Effector memory CD8-positive, alpha-beta T cell (primary cell): Measurements from ENCODE around the gene SPATA31C2.
"Not testable (repeated sequence)": the region's sequence is repeated elsewhere in the genome, so short reads cannot be mapped to it uniquely, and the experiment has no call there.

Experiments used
- ATAC-seq: fragments of 150-1000 bp; cut with Tn5 transposase; replicated peaks from 2 replicates; pipeline ENCODE4 v1.10.0; 2021; ENCODE audit warnings: mild to moderate bottlenecking, moderate library complexity
- DNase-seq, 3 experiments: peaks; one replicate each; pipeline ENCODE4 v3.0.0; 2021
- H3K27ac Mint-ChIP-seq, 2 donors: one replicate each; pipeline ENCODE4 v1.8.0; 2022; ENCODE audit warnings: mild to moderate bottlenecking in 2 of 2, mixed read lengths in 2 of 2, moderate library complexity in 2 of 2
- H3K27me3 Mint-ChIP-seq, 2 donors: one replicate each; pipeline ENCODE4 v1.8.0; 2022; ENCODE audit warnings: mixed read lengths in 2 of 2
- H3K36me3 Mint-ChIP-seq: one replicate; pipeline ENCODE4 v1.8.0; 2022; ENCODE audit warnings: mild to moderate bottlenecking, moderate library complexity, mixed read lengths; ENCODE audit not compliant: insufficient read depth
- H3K4me1 Mint-ChIP-seq, 2 donors: one replicate each; pipeline ENCODE4 v1.8.0; 2022; ENCODE audit warnings: low read depth in 2 of 2, mixed read lengths in 2 of 2
- H3K4me3 Mint-ChIP-seq, 2 donors: one replicate each; pipeline ENCODE4 v1.8.0; 2022; ENCODE audit warnings: mild to moderate bottlenecking in 2 of 2, mixed read lengths in 2 of 2, moderate library complexity in 2 of 2
- H3K9me3 Mint-ChIP-seq, 2 donors: one replicate each; pipeline ENCODE4 v1.8.0; 2022; ENCODE audit warnings: mixed read lengths in 2 of 2

Gene SPATA31C2

DNA sequence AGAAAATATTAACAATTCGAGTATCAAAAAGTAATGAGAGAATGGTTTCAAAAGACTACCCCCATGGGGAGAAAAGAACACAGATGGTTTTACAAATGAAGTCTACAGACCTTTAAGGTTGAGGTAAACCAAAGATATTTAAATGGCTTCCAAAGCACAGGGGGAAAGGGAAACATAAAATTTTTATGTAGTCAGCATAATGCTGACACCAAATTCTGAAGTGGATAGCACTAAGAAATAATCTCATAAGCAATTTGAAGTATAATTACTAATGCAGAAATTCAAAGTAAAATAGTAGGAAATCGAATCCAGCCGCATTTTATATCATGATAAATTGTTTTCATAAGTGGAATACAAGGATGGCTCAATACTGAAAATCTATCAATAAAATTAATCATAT is 30.3 kb upstream of the SPATA31C2 start:
- no peak for DNase-seq
- Mint-ChIP-seq H3K27ac (no peak overlapping the region), H3K9me3 (no peaks in the 10 kb centered on the region), H3K4me3 (no peak overlapping the region), H3K27me3 (peaks cover 19 to 39% of the 10 kb centered on the region in 2 donors), H3K36me3 (no peaks in the 10 kb centered on the region), H3K4me1 (no peaks in the 10 kb centered on the region)
- ATAC-seq = no peak

DNA sequence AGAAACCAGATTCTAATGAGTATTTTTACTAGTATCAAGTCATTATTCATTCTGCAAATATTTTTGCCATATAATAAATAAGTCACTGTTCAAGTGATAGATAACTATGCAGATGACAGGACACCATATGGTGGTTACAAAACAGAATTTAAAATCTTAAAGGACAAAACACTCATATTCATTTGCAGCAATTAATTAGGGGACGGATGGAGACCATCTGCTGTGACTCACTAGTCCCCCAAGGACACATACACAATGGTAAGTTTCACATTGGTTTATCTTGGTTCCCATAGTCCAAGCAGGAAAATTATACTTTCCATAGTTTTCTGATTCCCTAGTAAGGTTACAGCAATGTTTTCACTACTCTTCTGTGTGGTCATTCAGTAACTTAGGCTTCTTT is 28.4 kb upstream of the SPATA31C2 start:
- H3K27me3 Mint-ChIP-seq = peaks cover 19 to 41% of the 10 kb centered on the region in 2 donors
- ATAC-seq = no peak
- no peaks in the 10 kb centered on the region for H3K36me3 Mint-ChIP-seq
- no peak for DNase-seq
- H3K27ac Mint-ChIP-seq = no peak overlapping the region
- H3K4me1 Mint-ChIP-seq = no peaks in the 10 kb centered on the region
- H3K9me3 Mint-ChIP-seq = no peaks in the 10 kb centered on the region
- H3K4me3 Mint-ChIP-seq = no peak overlapping the region

- Mint-ChIP-seq H3K9me3 (no peaks in the 10 kb centered on the region), H3K36me3 (no peaks in the 10 kb centered on the region), H3K4me3 (no peak overlapping the region), H3K4me1 (no peaks in the 10 kb centered on the region), H3K27ac (no peak overlapping the region), H3K27me3 (peaks cover 37 to 59% of the 10 kb centered on the region in 2 donors)
- DNase-seq (no peak), ATAC-seq (no peak)
Measured at GRCh38 chr9:88164850-88165249, 26.6 kb upstream of the SPATA31C2 start.

GRCh38 chr9:88161144-88161543 is 22.9 kb upstream of the SPATA31C2 start:
- H3K27ac Mint-ChIP-seq = no peak overlapping the region
- no peaks in the 10 kb centered on the region for H3K4me1 Mint-ChIP-seq
- ATAC-seq (no peak), DNase-seq (no peak)
- no peaks in the 10 kb centered on the region for H3K9me3 Mint-ChIP-seq
- peaks cover 46 to 66% of the 10 kb centered on the region in 2 donors for H3K27me3 Mint-ChIP-seq
- no peak overlapping the region for H3K4me3 Mint-ChIP-seq
- no peaks in the 10 kb centered on the region for H3K36me3 Mint-ChIP-seq

- no peaks in the 10 kb centered on the region for H3K9me3 Mint-ChIP-seq
- no peak overlapping the region for H3K4me3 Mint-ChIP-seq
- no peaks in the 10 kb centered on the region for H3K36me3 Mint-ChIP-seq
- H3K27me3 Mint-ChIP-seq = peaks cover 25 to 36% of the 10 kb centered on the region in 2 donors
- peaks cover 0 to 4% of the 10 kb centered on the region in 2 donors for H3K4me1 Mint-ChIP-seq
- ATAC-seq (no peak), DNase-seq (no peak)
- no peak overlapping the region for H3K27ac Mint-ChIP-seq
Measured at GRCh38 chr9:88143957-88144625, 5.8 kb upstream of the SPATA31C2 start.

- H3K9me3 Mint-ChIP-seq = no peaks in the 10 kb centered on the region
- ATAC-seq (no peak), DNase-seq (no peak)
- H3K27ac Mint-ChIP-seq = no peak overlapping the region
- no peak overlapping the region for H3K4me3 Mint-ChIP-seq
- peaks cover 25 to 33% of the 10 kb centered on the region in 2 donors for H3K27me3 Mint-ChIP-seq
- H3K4me1 Mint-ChIP-seq = peaks cover 0 to 4% of the 10 kb centered on the region in 2 donors
- H3K36me3 Mint-ChIP-seq = no peaks in the 10 kb centered on the region
Measured at GRCh38 chr9:88143179-88143578, 4.9 kb upstream of the SPATA31C2 start.

GRCh38 chr9:88133552-88133951 is 4.7 kb downstream of the SPATA31C2 start:
- peaks cover 9 to 11% of the 10 kb centered on the region in 2 donors for H3K27me3 Mint-ChIP-seq
- not testable (repeated sequence) for ATAC-seq, H3K36me3 Mint-ChIP-seq, H3K4me1 Mint-ChIP-seq, H3K9me3 Mint-ChIP-seq, H3K27ac Mint-ChIP-seq, H3K4me3 Mint-ChIP-seq, DNase-seq

DNA sequence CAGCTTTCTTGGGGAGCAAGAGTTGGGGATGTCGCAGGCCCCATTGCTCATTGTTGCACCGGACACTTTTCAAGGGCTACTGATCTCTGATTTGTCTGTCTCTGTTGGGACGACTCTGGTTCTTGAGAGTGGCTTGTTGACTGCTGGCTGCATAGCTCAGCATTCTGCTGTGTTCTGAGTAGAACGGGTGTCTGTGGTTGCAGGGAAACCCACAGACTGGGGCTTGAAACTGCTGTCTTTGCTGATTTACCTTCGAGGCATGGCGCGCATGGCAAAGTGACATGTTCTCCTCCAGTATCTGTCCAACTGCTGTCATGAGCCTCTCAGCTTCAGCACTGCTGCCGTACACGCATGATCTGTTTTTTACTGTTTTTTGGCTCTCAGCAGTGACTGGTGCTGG is 8.7 kb downstream of the SPATA31C2 start:
- DNase-seq, H3K27ac Mint-ChIP-seq, H3K4me3 Mint-ChIP-seq, H3K9me3 Mint-ChIP-seq, H3K4me1 Mint-ChIP-seq, ATAC-seq, H3K36me3 Mint-ChIP-seq: not testable (repeated sequence)
- H3K27me3 Mint-ChIP-seq = peaks cover 9 to 11% of the 10 kb centered on the region in 2 donors

GRCh38 chr9:88127700-88128300 is 10.5 kb downstream of the SPATA31C2 start:
- peaks cover 9 to 11% of the 10 kb centered on the region in 2 donors for H3K27me3 Mint-ChIP-seq
- not testable (repeated sequence) for H3K4me3 Mint-ChIP-seq, ATAC-seq, H3K36me3 Mint-ChIP-seq, H3K4me1 Mint-ChIP-seq, H3K9me3 Mint-ChIP-seq, H3K27ac Mint-ChIP-seq, DNase-seq

DNA sequence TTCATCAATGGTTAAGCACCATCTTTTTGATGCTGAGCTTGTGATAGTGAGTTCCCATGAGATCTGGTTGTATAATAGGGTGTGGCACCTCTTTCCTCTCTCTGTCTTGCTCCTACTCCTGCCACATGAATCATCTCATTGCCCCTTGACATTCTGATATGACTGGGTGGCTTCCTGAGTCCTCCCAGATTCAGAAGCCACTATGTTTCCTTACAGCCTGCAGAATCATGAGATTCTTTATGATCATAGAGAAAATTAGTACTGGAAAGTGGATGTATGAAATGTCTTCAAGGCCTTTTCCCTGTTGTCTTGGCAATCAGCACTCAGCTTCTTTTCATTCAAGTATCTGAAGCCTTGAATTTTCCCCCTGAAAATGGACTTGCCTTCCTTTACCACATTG is 14.9 kb downstream of the SPATA31C2 start:
- not testable (repeated sequence) for H3K4me1 Mint-ChIP-seq, ATAC-seq, H3K36me3 Mint-ChIP-seq, DNase-seq, H3K27ac Mint-ChIP-seq, H3K4me3 Mint-ChIP-seq, H3K9me3 Mint-ChIP-seq, H3K27me3 Mint-ChIP-seq

GRCh38 chr9:88118121-88118520 is 20.2 kb downstream of the SPATA31C2 start:
- not testable (repeated sequence) for H3K4me3 Mint-ChIP-seq, H3K4me1 Mint-ChIP-seq, H3K36me3 Mint-ChIP-seq, ATAC-seq, H3K9me3 Mint-ChIP-seq, H3K27me3 Mint-ChIP-seq, DNase-seq, H3K27ac Mint-ChIP-seq

DNA sequence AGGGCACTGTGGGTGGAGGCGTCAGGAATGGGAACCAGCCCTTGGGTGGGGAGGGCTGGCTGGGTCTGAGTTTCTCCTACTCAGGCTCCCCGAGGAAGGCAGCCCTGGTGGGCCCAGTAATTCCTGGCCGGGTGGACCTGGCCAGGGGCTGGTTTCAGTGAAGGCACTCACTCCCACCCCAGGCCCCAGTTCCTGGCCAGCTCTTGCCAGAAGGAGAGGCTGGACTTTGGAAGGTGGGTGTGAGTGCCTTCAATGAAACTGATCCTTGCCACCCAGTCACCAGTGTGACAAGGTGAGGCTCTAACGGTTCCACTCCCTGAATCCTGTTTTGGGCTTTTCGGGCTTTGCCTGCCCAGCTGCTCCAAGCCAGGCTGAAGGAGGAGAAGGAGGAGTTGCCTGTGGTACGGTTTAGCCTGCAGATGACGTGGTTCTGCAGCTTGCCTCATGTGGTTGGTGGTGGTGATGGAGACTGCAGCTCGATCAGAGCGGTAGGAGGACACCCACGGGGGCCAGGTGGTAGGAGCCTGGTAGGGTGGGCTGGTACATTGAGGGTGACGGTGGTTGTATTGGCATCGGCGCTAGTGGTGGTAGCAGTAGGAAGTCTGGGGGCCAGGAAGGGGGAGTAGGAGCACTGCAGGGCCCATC is 23.2 kb downstream of the SPATA31C2 start:
- not testable (repeated sequence) for H3K4me1 Mint-ChIP-seq, H3K4me3 Mint-ChIP-seq, H3K36me3 Mint-ChIP-seq, ATAC-seq, DNase-seq, H3K27me3 Mint-ChIP-seq, H3K9me3 Mint-ChIP-seq, H3K27ac Mint-ChIP-seq

- H3K36me3 Mint-ChIP-seq, DNase-seq, H3K4me3 Mint-ChIP-seq, H3K27ac Mint-ChIP-seq, ATAC-seq, H3K9me3 Mint-ChIP-seq, H3K27me3 Mint-ChIP-seq, H3K4me1 Mint-ChIP-seq: not testable (repeated sequence)
Measured at GRCh38 chr9:88114283-88114967, 23.9 kb downstream of the SPATA31C2 start.
